ENCODE results near the gene ERFE. TPM values are rescaled to one million over a fixed set of nuclear protein-coding genes. Genes with fewer than 3 reads are reported as not detected.

Gene ERFE
- total and polyA plus RNA-seq, 2 of the 4 experiments (the other 2 are of a cell fraction): 1.3 to 3.5 TPM

GRCh38 chr2:238140721-238141540 lies 17.8 kb upstream of the ERFE start:
- H3K4me3 ChIP-seq (ENCODE audit: insufficient read depth, low read depth, low read length): no peak overlapping the region
- CTCF ChIA-PET: interaction anchor here (0.6 to 0.8 kb wide), 2 partner anchors 50 to 283 kb away, joined by 3 to 5 read pairs; no protein-coding TSS in a partner anchor
- dilution Hi-C loops (cut with HindIII; ENCODE audit: low sequenced_read_pairs, unreplicated experiment) (no loop called here), in situ Hi-C loops (cut with MboI; ENCODE audit: low sequenced_read_pairs) (no loop called here), intact Hi-C loops (cut with micrococcal nuclease) (no loop called here)
- no peaks in the 10 kb centered on the region for H3K36me3 ChIP-seq (ENCODE audit: control insufficient read depth, insufficient read depth, low read length)
- peak overlapping the region in 1 of 2 experiments; percentile 18; a peak in 1 of 4 replicates for H4K8ac ChIP-seq (ENCODE audit: low read depth in 2 of 2, low read length in 2 of 2)
- H4K5ac ChIP-seq (ENCODE audit: low read depth, low read length): no peak overlapping the region
- H2AK9ac ChIP-seq (replicated peaks; ENCODE audit: low read depth, low read length, poor library complexity): peak overlapping the region; percentile 78
- H3K4me1 ChIP-seq (ENCODE audit: control insufficient read depth, insufficient read depth, low read length): peaks cover 23% of the 10 kb centered on the region
- TF ChIP-seq, protein P1, sequence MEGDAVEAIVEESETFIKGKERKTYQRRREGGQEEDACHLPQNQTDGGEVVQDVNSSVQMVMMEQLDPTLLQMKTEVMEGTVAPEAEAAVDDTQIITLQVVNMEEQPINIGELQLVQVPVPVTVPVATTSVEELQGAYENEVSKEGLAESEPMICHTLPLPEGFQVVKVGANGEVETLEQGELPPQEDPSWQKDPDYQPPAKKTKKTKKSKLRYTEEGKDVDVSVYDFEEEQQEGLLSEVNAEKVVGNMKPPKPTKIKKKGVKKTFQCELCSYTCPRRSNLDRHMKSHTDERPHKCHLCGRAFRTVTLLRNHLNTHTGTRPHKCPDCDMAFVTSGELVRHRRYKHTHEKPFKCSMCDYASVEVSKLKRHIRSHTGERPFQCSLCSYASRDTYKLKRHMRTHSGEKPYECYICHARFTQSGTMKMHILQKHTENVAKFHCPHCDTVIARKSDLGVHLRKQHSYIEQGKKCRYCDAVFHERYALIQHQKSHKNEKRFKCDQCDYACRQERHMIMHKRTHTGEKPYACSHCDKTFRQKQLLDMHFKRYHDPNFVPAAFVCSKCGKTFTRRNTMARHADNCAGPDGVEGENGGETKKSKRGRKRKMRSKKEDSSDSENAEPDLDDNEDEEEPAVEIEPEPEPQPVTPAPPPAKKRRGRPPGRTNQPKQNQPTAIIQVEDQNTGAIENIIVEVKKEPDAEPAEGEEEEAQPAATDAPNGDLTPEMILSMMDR (conservative IDR thresholded peaks at IDR 0.05; ENCODE audit: low read depth, low read length): no peak
- TF ChIP-seq SMC3 (IDR thresholded peaks at IDR 0.05; ENCODE audit: low read depth, low read length): no peak
- no peak for TF ChIP-seq CHD1 (IDR thresholded peaks at IDR 0.05; ENCODE audit: low read depth, low read length)
- H3K4me2 ChIP-seq (ENCODE audit: low read depth, low read length): no peak overlapping the region
- H3K14ac ChIP-seq (replicated peaks; ENCODE audit: low read depth, low read length): no peak overlapping the region
- H2BK15ac ChIP-seq (ENCODE audit: low read depth, low read length): no peak overlapping the region
- peak overlapping the region; percentile 79; the same call in 1 of the 2 replicates for H4K91ac ChIP-seq (ENCODE audit: insufficient read depth, low read depth, low read length)
- no peaks in the 10 kb centered on the region for H3K9me3 ChIP-seq (ENCODE audit: control insufficient read depth, insufficient read depth, low read length)
- H2BK5ac ChIP-seq (ENCODE audit: low read depth, low read length, poor library complexity, severe bottlenecking): no peak overlapping the region
- 0 out of 2 replicates have a peak, but pooled peaks cover 15% of the 10 kb centered on the region for H3K9me1 ChIP-seq (ENCODE audit: insufficient read depth, low read length)
- 94% methylated on average over 47 of the region's 60 CpGs; no CpG with 5 or more reads in 1 of the 2 experiments for WGBS, 2 experiments (ENCODE audit: extremely low coverage in 2 of 2, insufficient read length in 1 of 2)
- peak overlapping the region; percentile 46; the same call in 1 of the 2 replicates for H3K4ac ChIP-seq (ENCODE audit: low read depth, low read length)
- peak overlapping the region; percentile 95 for H2BK120ac ChIP-seq (ENCODE audit: low read depth, low read length)
- no peak overlapping the region for H3K27ac ChIP-seq (ENCODE audit: insufficient read depth, low read length)
- no TSS peak for BruUV-seq (replicated peaks)
- H2AFZ ChIP-seq (replicated peaks; ENCODE audit: low read length, poor library complexity): peak overlapping the region; percentile 21
- no peak overlapping the region for H3K18ac ChIP-seq (ENCODE audit: low read depth, low read length)
- H3K27me3 ChIP-seq (ENCODE audit: control insufficient read depth, insufficient read depth, low read length): no peaks in the 10 kb centered on the region
- POLR2A ChIA-PET (ENCODE audit: unreplicated experiment): no interaction called here
- peak overlapping the region; percentile 57 for H2AK5ac ChIP-seq (ENCODE audit: low read depth, low read length)
- no peak overlapping the region for H3K9ac ChIP-seq (ENCODE audit: low read depth, low read length)
- no peak for DNase-seq
- H4K20me1 ChIP-seq (ENCODE audit: insufficient read depth, low read length): no peaks in the 10 kb centered on the region
- no peak overlapping the region for H2BK20ac ChIP-seq (ENCODE audit: low read depth, low read length)
- no peak overlapping the region for H3K23ac ChIP-seq (ENCODE audit: low read depth, low read length)
- no peaks in the 10 kb centered on the region for H3K79me1 ChIP-seq (ENCODE audit: low read depth in 1 of 2, low read length in 2 of 2)
- no peak overlapping the region for H3K56ac ChIP-seq (ENCODE audit: extremely low read depth, insufficient read depth, low read length)
- no peak for ATAC-seq (ENCODE audit: low read depth)

All from IMR-90 (cell line).